ENCODE data around the gene AMPH. TPM values are rescaled to one million over a fixed set of nuclear protein-coding genes. Genes with fewer than 3 reads are reported as not detected.

AMPH gene
- total RNA-seq, 3 donors from 2014 or later = 0.41 to 3.2 (median 1.2) TPM

DNA sequence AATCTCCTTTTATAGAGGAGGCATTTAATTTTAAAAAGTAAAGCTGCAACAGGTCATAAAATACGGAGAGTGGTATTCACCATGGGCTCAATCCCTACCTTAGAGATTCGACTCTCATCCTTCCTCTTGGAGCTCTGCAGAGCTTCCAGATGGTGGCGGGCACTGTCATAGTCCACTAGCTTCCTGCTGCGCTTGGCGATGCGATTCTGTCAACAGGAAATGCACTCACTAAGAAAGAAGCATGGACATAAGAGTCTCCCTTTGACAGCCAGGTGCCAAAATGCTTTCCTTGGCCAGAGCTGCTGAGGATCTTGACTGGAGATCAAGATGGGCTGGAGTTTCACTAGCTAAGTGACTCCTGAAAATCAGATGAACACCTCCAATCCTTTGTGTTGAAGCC lies 154.4 kb downstream of the AMPH start:
- no peaks in the 10 kb centered on the region for H3K36me3 ChIP-seq (ENCODE audit: low read depth)
- intact Hi-C loops (cut with DNase I, micrococcal nuclease) = no loop called here
- TF ChIP-seq, protein P1, sequence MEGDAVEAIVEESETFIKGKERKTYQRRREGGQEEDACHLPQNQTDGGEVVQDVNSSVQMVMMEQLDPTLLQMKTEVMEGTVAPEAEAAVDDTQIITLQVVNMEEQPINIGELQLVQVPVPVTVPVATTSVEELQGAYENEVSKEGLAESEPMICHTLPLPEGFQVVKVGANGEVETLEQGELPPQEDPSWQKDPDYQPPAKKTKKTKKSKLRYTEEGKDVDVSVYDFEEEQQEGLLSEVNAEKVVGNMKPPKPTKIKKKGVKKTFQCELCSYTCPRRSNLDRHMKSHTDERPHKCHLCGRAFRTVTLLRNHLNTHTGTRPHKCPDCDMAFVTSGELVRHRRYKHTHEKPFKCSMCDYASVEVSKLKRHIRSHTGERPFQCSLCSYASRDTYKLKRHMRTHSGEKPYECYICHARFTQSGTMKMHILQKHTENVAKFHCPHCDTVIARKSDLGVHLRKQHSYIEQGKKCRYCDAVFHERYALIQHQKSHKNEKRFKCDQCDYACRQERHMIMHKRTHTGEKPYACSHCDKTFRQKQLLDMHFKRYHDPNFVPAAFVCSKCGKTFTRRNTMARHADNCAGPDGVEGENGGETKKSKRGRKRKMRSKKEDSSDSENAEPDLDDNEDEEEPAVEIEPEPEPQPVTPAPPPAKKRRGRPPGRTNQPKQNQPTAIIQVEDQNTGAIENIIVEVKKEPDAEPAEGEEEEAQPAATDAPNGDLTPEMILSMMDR (IDR thresholded peaks at IDR 0.05) = no peak
- H3K4me1 ChIP-seq (ENCODE audit: low read depth) = no peaks in the 10 kb centered on the region
- no peaks in the 10 kb centered on the region for H3K9me3 ChIP-seq
- DNase-seq (no peak), ATAC-seq (no peak)
- no peak overlapping the region for H3K4me3 ChIP-seq

DNA sequence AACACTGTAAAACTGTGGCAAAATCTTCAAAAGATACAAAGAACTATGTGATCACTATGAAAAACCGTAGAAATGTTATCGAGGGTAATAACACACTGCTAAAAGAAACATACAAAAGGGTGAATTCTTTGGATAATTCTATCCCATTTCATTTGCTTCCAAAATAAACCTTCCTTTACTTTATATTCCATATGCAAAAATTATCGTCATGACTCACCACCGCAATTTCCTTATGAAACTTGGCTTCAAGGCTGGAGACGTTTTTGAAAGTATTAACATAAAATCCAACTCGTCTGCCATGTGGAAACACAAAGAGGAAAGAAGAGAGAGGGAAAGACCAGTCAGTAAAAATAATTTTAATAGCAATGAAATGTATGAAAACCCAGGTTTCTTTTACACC lies 165.2 kb downstream of the AMPH start:
- no peak for DNase-seq
- H3K4me3 ChIP-seq = no peak overlapping the region
- intact Hi-C loops (cut with DNase I, micrococcal nuclease) = no loop called here
- no peaks in the 10 kb centered on the region for H3K36me3 ChIP-seq (ENCODE audit: low read depth)
- H3K9me3 ChIP-seq = no peaks in the 10 kb centered on the region
- TF ChIP-seq, protein P1 (IDR thresholded peaks at IDR 0.05) = no peak
- no peak for ATAC-seq
- H3K4me1 ChIP-seq (ENCODE audit: low read depth) = no peaks in the 10 kb centered on the region

DNA sequence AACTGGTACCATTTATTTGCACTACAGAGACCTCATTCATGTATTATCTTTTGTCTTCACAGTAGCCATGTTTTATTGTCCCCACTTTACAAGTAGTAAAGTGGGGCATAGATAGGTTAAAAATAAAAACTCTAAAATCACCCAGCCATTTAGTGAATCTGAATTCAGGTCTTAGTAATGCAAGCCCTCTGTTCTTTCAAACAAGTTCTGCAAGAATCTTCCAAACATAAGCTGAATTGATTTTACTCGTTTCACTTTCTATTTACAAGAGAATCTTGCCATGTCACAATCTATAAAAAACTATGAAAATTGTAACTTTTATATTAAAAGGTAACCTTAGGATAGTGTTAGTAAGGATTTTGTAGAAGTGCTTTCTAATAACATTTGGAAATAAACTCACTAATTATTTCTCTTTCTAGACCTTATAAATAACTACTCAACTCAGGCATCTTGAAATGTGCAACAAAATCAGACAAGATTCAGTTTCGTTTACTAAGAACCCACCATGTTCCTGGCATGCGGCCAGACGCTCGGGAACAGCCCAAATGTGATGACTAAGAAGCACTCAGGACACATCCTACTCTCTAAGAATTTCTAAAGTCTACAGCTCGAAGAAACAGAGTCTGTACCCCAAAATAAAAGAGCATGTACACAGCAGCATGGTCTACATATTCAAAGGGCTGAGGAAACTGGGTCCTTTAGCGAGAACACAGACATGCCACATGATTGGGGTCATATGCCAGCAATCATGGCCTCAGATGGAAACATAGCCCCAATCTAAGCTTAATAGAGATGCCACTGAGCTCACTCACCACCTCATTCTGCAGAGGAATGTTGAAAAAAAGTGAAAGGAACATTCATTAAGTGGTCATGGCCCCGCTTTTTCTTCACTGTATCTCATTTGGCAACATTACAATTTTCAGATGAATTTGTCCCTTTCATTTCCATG lies 167.6 kb downstream of the AMPH start:
- intact Hi-C loops (cut with DNase I, micrococcal nuclease) = no loop called here
- Histone ChIP-seq H3K4me3 (no peak overlapping the region), H3K4me1 (ENCODE audit: low read depth) (no peaks in the 10 kb centered on the region), H3K36me3 (ENCODE audit: low read depth) (no peaks in the 10 kb centered on the region), H3K9me3 (no peaks in the 10 kb centered on the region)
- ATAC-seq (peak; percentile 45), DNase-seq (peak; percentile 66 to 79 (median 69))
- TF ChIP-seq, protein P1 (IDR thresholded peaks at IDR 0.05) = no peak

DNA sequence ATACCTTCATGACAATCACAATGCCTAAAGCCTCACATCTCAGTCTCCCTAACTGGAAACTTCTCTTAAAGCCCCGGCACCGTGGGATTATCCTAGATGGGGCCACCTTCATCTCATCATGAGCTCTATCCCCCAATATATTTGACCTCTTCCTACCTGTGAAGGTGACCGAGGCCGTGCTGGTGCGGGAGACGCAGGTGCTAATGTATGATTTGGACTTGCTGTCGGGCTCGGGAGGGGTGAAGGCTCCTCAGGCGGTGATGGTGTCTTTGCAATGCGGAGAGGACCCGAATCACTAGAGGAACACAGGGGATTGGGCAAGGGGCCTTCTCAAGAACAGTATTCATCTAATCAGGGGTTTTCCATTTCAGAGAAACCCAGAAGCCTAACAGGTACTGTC lies 168.4 kb downstream of the AMPH start:
- ATAC-seq = no peak

DNA sequence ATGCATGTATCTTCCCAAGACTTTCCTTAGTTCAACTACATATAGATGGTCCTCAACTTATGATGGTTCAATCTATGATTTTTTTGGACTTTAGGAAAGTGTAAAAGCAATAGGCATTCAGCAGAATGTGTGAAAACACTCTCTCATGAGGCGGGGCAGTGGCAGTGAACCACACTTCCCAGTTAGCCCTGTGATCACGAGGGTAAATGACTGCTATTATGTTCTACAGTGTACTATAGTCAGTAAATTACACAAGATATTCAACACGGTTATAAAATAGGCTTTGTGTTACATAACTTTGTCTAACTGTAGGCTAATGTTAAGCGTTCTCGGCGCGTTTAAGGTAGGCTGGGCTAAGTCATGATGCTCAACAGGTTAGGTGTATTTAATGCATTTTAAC lies 169.3 kb downstream of the AMPH start:
- no peaks in the 10 kb centered on the region for H3K36me3 ChIP-seq (ENCODE audit: low read depth)
- intact Hi-C loops (cut with DNase I, micrococcal nuclease) = no loop called here
- DNase-seq = peak in 2 of 3 donors; percentile 30 to 49
- no peak overlapping the region for H3K4me3 ChIP-seq
- no peaks in the 10 kb centered on the region for H3K4me1 ChIP-seq (ENCODE audit: low read depth)
- no peaks in the 10 kb centered on the region for H3K9me3 ChIP-seq
- TF ChIP-seq, protein P1 (IDR thresholded peaks at IDR 0.05) = no peak
- peak; percentile 88 for ATAC-seq

More for the DNA sequence above, 168.4 kb downstream of the AMPH start:
- TF ChIP-seq, protein P1 (IDR thresholded peaks at IDR 0.05) = no peak
- intact Hi-C loops (cut with DNase I, micrococcal nuclease) = no loop called here
- H3K36me3 ChIP-seq (ENCODE audit: low read depth) = no peaks in the 10 kb centered on the region
- H3K4me1 ChIP-seq (ENCODE audit: low read depth) = no peaks in the 10 kb centered on the region
- H3K4me3 ChIP-seq = no peak overlapping the region
- H3K9me3 ChIP-seq = no peaks in the 10 kb centered on the region
- no peak for DNase-seq
